Vagina (tissue), 2 donors: Measurements from ENCODE around the gene RNU5D-1. TPM values are rescaled to one million over a fixed set of nuclear protein-coding genes. Genes with fewer than 3 reads are reported as not detected.

Experiments
- DNase-seq, 2 donors: peaks; one replicate each; pipeline ENCODE4 v3.0.0-alpha.2; 2017; ENCODE audit errors: extremely low spot score in 2 of 2
- H3K27ac ChIP-seq: fragments of 200-600 bp; sonication (generic); one replicate; pipeline ENCODE4 v1.5.1; 2019
- H3K27me3 ChIP-seq: fragments of 200-600 bp; sonication (generic); one replicate; pipeline ENCODE4 v1.5.1; 2019
- H3K36me3 ChIP-seq, 2 donors: fragments of 200-600 bp; sonication (generic); one replicate each; pipeline ENCODE4 v1.5.1; 2017 to 2019
- H3K4me1 ChIP-seq: fragments of 200-600 bp; sonication (generic); one replicate; pipeline ENCODE4 v1.5.1; 2019
- H3K4me3 ChIP-seq, 2 donors: fragments of 200-600 bp; sonication (generic); 1 replicate in 1 of 2; 2 replicates in 1 of 2; pipeline ENCODE4 v1.5.1; 2016 to 2019
- H3K9me3 ChIP-seq: fragments of 200-600 bp; sonication (generic); one replicate; pipeline ENCODE4 v1.5.1; 2019
- CTCF ChIP-seq, 3 experiments: fragments of 450-650 bp in 2 of 3; fragments of 200-600 bp in 1 of 3; sonication (generic) in 1 of 3; IDR thresholded peaks; one replicate each; pipeline ENCODE4 v1.5.1; 2017 to 2019; ENCODE audit warnings: antibody characterized with exemption in 3 of 3, mild to moderate bottlenecking in 2 of 3, moderate library complexity in 2 of 3
- POLR2A ChIP-seq, 2 donors: fragments of 450-650 bp; IDR thresholded peaks; one replicate each; pipeline ENCODE4 v1.6.1; 2017; ENCODE audit warnings: antibody characterized with exemption in 2 of 2, mild to moderate bottlenecking in 2 of 2, moderate library complexity in 2 of 2
- POLR2AphosphoS5 ChIP-seq, 2 donors: sonication (generic); formaldehyde crosslinking; IDR thresholded peaks; one replicate each; pipeline ENCODE4 v1.9.0; 2017; ENCODE audit warnings: antibody characterized with exemption in 2 of 2, mild to moderate bottlenecking in 2 of 2, low read depth in 1 of 2; ENCODE audit not compliant: insufficient read depth in 1 of 2
- intact Hi-C: fragments of 100-400 bp; cut with DNase I; formaldehyde crosslinking; loops from one replicate; pipeline ENCODE4 v1.15.1; 2023
- total RNA-seq: library from RNA; depleted of rRNA; stranded (reverse); fragments of >200 nt; gene quantifications from one replicate; pipeline ENCODE4 v1.2.3, GENCODE V29; 2016

Gene RNU5D-1
- total RNA-seq, 1 donor from 2014 or later, result not detected

- no peaks in the 10 kb centered on the region for H3K9me3 ChIP-seq
- TF ChIP-seq POLR2AphosphoS5 (IDR thresholded peaks at IDR 0.05; ENCODE audit: insufficient read depth in 1 of 2, low read depth in 1 of 2) (no peak), CTCF (IDR thresholded peaks at IDR 0.05) (no peak), POLR2A (IDR thresholded peaks at IDR 0.05) (no peak)
- H3K27ac ChIP-seq, result no peak overlapping the region
- no peaks in the 10 kb centered on the region for H3K36me3 ChIP-seq
- no peaks in the 10 kb centered on the region for H3K4me1 ChIP-seq
- intact Hi-C loops, result no loop called here
- H3K27me3 ChIP-seq, result no peaks in the 10 kb centered on the region
- no peak for DNase-seq
- H3K4me3 ChIP-seq, result no peak overlapping the region
These were observed 41.6 kb downstream of the RNU5D-1 start for GRCh38 chr1:44689447-44689765.

- no peak for DNase-seq
- Histone ChIP-seq H3K27me3 (no peaks in the 10 kb centered on the region), H3K27ac (no peak overlapping the region), H3K4me3 (no peak overlapping the region), H3K4me1 (no peaks in the 10 kb centered on the region), H3K9me3 (no peaks in the 10 kb centered on the region), H3K36me3 (no peaks in the 10 kb centered on the region)
- intact Hi-C loops, result no loop called here
- no peak for TF ChIP-seq POLR2AphosphoS5 (IDR thresholded peaks at IDR 0.05; ENCODE audit: insufficient read depth in 1 of 2, low read depth in 1 of 2)
- no peak for TF ChIP-seq POLR2A (IDR thresholded peaks at IDR 0.05)
- no peak for TF ChIP-seq CTCF (IDR thresholded peaks at IDR 0.05)
These were observed 42.1 kb downstream of the RNU5D-1 start for GRCh38 chr1:44688760-44689446.

GRCh38 chr1:44685881-44686280, 45.1 kb downstream of the RNU5D-1 start:
- intact Hi-C loops, result no loop called here
- H3K36me3 ChIP-seq, result no peaks in the 10 kb centered on the region
- no peak for DNase-seq

GRCh38 chr1:44685218-44685617, 45.8 kb downstream of the RNU5D-1 start:
- intact Hi-C loops, result no loop called here
- TF ChIP-seq CTCF (IDR thresholded peaks at IDR 0.05), result no peak
- no peak for TF ChIP-seq POLR2A (IDR thresholded peaks at IDR 0.05)
- no peak for TF ChIP-seq POLR2AphosphoS5 (IDR thresholded peaks at IDR 0.05; ENCODE audit: insufficient read depth in 1 of 2, low read depth in 1 of 2)
- DNase-seq, result no peak
- Histone ChIP-seq H3K4me3 (no peak overlapping the region), H3K36me3 (no peaks in the 10 kb centered on the region), H3K4me1 (no peaks in the 10 kb centered on the region), H3K27me3 (no peaks in the 10 kb centered on the region), H3K9me3 (no peaks in the 10 kb centered on the region), H3K27ac (no peak overlapping the region)

More at GRCh38 chr1:44685881-44686280, 45.1 kb downstream of the RNU5D-1 start:
- Histone ChIP-seq H3K9me3 (no peaks in the 10 kb centered on the region), H3K4me1 (no peaks in the 10 kb centered on the region), H3K4me3 (no peak overlapping the region), H3K27me3 (no peaks in the 10 kb centered on the region), H3K27ac (no peak overlapping the region)
- no peak for TF ChIP-seq POLR2A (IDR thresholded peaks at IDR 0.05)
- no peak for TF ChIP-seq CTCF (IDR thresholded peaks at IDR 0.05)
- no peak for TF ChIP-seq POLR2AphosphoS5 (IDR thresholded peaks at IDR 0.05; ENCODE audit: insufficient read depth in 1 of 2, low read depth in 1 of 2)

- no peak overlapping the region for H3K27ac ChIP-seq
- no peaks in the 10 kb centered on the region for H3K9me3 ChIP-seq
- H3K36me3 ChIP-seq, result no peaks in the 10 kb centered on the region
- no peak overlapping the region for H3K4me3 ChIP-seq
- TF ChIP-seq POLR2A (IDR thresholded peaks at IDR 0.05) (no peak), CTCF (IDR thresholded peaks at IDR 0.05) (no peak), POLR2AphosphoS5 (IDR thresholded peaks at IDR 0.05; ENCODE audit: insufficient read depth in 1 of 2, low read depth in 1 of 2) (no peak)
- no peaks in the 10 kb centered on the region for H3K4me1 ChIP-seq
- no peak for DNase-seq
- no peaks in the 10 kb centered on the region for H3K27me3 ChIP-seq
- intact Hi-C loops, result no loop called here
These were observed 46.4 kb downstream of the RNU5D-1 start for GRCh38 chr1:44684525-44684924.
